Measurements from ENCODE around the gene TNS1. TPM values are rescaled to one million over a fixed set of nuclear protein-coding genes. Genes with fewer than 3 reads are reported as not detected.
"Not testable (repeated sequence)": the region's sequence is repeated elsewhere in the genome, so short reads cannot be mapped to it uniquely, and the experiment has no call there.

TNS1 gene
- total RNA-seq, 1 donor from 2014 or later: 505 TPM

GRCh38 chr2:217810260-217810659 is 192.5 kb downstream of the TNS1 start:
- Histone ChIP-seq H3K9me3 (no peaks in the 10 kb centered on the region), H3K27me3 (ENCODE audit: low read depth) (no peaks in the 10 kb centered on the region), H3K4me3 (no peak overlapping the region), H3K36me3 (peaks cover 91% of the 10 kb centered on the region), H3K4me1 (peaks cover 24% of the 10 kb centered on the region), H3K27ac (no peak overlapping the region)
- intact Hi-C loops (cut with DNase I): no loop called here
- ATAC-seq (no peak), DNase-seq (no peak)
- TF ChIP-seq CTCF (IDR thresholded peaks at IDR 0.05): no peak

GRCh38 chr2:217809736-217810135 is 193.1 kb downstream of the TNS1 start:
- Histone ChIP-seq H3K4me1 (peaks cover 22% of the 10 kb centered on the region), H3K27ac (no peak overlapping the region), H3K36me3 (peaks cover 90% of the 10 kb centered on the region), H3K4me3 (no peak overlapping the region), H3K9me3 (no peaks in the 10 kb centered on the region), H3K27me3 (ENCODE audit: low read depth) (no peaks in the 10 kb centered on the region)
- DNase-seq: no peak
- ATAC-seq: no peak
- TF ChIP-seq CTCF (IDR thresholded peaks at IDR 0.05): no peak
- intact Hi-C loops (cut with DNase I): no loop called here

- H3K4me3 ChIP-seq; H3K27ac ChIP-seq; H3K27me3 ChIP-seq (ENCODE audit: low read depth); H3K9me3 ChIP-seq; ATAC-seq; intact Hi-C loops (cut with DNase I); DNase-seq: not testable (repeated sequence)
- H3K4me1 ChIP-seq: peaks cover 22% of the 10 kb centered on the region
- peaks cover 90% of the 10 kb centered on the region for H3K36me3 ChIP-seq
Measured at GRCh38 chr2:217808967-217809366, 193.8 kb downstream of the TNS1 start.

GRCh38 chr2:217808326-217808725 is 194.5 kb downstream of the TNS1 start:
- no peaks in the 10 kb centered on the region for H3K27me3 ChIP-seq (ENCODE audit: low read depth)
- intact Hi-C loops (cut with DNase I): no loop called here
- TF ChIP-seq CTCF (IDR thresholded peaks at IDR 0.05): no peak
- no peaks in the 10 kb centered on the region for H3K9me3 ChIP-seq
- H3K4me3 ChIP-seq: no peak overlapping the region
- no peak for DNase-seq
- H3K4me1 ChIP-seq: peaks cover 22% of the 10 kb centered on the region
- H3K27ac ChIP-seq: no peak overlapping the region
- peaks cover 90% of the 10 kb centered on the region for H3K36me3 ChIP-seq
- no peak for ATAC-seq

DNA sequence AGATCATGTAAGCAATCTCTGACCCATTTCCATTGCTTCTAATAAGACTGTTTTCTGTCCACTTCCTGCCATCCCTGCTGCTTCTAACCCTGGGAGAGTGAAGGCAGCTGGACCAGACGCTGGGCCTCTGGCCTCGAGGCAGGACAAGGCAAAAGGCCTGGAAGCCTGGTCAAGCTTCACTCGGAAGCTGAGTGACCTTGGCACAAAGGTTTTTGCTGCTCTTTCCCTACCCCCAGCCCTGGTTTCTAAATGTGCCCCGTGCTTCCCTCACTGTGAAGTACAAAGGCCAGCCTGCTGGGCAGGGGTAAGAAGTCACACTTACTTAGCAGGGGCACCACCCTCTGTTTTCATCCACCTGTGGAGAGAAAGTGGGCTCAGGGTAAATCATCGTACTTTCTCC is 195.0 kb downstream of the TNS1 start:
- Histone ChIP-seq H3K36me3 (peaks cover 90% of the 10 kb centered on the region), H3K27ac (peak overlapping the region; percentile 53), H3K4me3 (no peak overlapping the region), H3K4me1 (peaks cover 25% of the 10 kb centered on the region), H3K9me3 (no peaks in the 10 kb centered on the region), H3K27me3 (ENCODE audit: low read depth) (no peaks in the 10 kb centered on the region)
- DNase-seq (peak; percentile 11), ATAC-seq (no peak)
- intact Hi-C loops (cut with DNase I): no loop called here
- no peak for TF ChIP-seq CTCF (IDR thresholded peaks at IDR 0.05)

DNA sequence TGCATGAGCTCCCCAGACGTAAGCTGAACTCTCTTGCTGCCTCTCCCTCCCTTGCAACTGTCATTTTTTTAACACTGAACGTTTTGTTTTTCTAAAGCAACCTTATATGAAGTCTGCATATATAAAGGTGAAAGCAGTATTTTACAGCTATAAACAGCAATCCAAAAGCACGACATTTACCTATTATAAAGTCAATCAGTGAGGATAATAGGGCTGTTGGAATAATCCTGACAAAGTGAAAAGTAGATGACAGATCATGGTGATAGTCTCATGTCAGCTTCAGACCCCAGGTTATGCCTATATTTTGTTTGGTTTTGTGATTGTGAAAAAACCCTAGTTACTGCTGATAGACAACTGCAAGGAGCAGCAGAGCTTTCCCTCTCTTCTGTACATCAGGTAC is 195.8 kb downstream of the TNS1 start:
- Histone ChIP-seq H3K36me3 (peaks cover 90% of the 10 kb centered on the region), H3K4me1 (peaks cover 30% of the 10 kb centered on the region), H3K9me3 (no peaks in the 10 kb centered on the region), H3K4me3 (no peak overlapping the region), H3K27me3 (ENCODE audit: low read depth) (no peaks in the 10 kb centered on the region), H3K27ac (no peak overlapping the region)
- DNase-seq (no peak), ATAC-seq (no peak)
- intact Hi-C loops (cut with DNase I): no loop called here
- TF ChIP-seq CTCF (IDR thresholded peaks at IDR 0.05): no peak
